GM21423 (cell line): ENCODE results near the gene SYCP1.
"Not testable (repeated sequence)": the region's sequence is repeated elsewhere in the genome, so short reads cannot be mapped to it uniquely, and the experiment has no call there.

ENCODE experiments used
- ATAC-seq: cut with Tn5 transposase; IDR thresholded peaks from one replicate; pipeline ENCODE4 v1.9.1; 2021; ENCODE audit warnings: mild to moderate bottlenecking, moderate library complexity; ENCODE audit not compliant: unreplicated experiment

The SYCP1 gene

DNA sequence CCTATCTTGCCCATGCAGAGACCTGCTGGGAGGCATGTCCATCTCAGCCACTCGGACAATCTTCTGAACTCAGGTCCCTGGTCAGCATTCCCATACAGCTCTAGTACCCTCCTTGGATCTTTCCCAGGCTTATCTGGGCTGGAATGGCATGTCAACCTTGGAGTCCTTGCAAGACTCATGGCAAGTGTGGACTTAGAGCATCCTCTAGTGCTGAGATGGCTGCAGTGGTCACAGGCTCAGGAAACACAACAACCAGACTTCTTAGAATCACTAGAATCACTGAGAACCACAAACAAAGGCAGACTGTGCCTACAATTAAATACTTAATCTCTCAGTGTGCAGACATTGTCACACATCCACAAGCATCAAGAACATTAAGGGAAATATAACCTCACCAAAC, 101.9 kb downstream of the SYCP1 start:
- ATAC-seq, result no peak

DNA sequence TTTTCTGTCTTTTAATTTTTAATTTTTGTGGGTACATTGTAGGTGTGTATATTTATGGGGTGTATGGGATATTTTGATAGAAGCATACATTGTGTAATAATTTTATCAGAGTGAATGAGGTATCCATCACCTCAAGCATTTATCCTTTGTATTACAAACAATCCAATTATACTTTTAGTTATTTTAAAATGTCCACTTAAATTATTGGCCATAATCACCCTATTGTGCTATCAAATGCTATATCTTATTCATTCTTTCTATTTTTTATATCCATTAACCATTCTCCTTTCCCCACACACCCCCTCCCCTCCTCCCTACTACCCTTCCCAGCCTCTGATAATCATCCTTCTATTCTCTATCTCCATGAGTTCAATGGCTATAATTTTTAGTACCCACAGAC, 104.8 kb downstream of the SYCP1 start:
- no peak for ATAC-seq

DNA sequence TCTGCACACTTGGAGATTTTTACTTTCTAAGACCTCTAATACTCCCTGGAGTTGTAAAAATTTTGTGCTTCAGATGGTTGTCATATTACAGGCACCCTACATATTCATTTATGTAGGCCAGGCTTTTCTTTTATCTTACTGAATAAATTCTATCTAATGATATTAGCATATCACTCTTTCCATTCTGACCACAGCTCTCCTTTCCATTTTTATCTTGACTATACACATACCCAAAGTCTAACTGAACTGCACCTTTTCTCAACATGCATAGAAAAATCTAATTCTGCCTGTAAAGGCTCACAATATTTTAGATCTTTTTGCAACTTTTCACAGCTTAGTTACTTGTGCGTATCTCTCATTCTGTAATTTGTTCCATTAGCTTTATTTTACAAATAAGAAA, 122.2 kb downstream of the SYCP1 start:
- no peak for ATAC-seq

DNA sequence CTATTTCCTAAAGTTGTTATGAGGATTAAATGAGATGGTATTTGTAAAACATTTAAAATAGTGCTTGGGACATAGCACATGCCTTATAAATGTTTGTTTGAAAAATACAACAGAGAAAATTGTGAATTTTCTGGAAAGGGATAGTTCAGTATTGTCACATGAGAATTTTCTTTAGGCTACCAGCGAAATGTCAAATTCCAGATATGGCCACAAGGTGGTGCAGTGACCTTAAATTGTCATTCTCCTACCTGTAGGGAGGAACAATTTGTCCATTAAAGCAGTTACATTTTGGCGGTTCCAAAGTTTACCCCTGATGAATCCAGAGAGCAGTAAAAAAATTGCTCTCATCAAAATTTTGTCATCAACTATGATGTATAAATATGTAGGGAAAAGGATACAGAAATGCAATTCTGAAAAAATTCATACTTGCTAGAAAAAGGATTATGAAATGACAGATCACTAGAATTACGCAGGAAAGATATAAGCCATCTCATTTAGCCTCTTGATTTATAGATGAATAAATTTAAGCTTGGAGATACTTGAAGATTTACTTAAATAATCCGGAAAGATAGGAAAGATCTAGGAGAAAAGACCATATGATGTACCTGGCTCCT, 124.7 kb downstream of the SYCP1 start:
- ATAC-seq, result no peak

DNA sequence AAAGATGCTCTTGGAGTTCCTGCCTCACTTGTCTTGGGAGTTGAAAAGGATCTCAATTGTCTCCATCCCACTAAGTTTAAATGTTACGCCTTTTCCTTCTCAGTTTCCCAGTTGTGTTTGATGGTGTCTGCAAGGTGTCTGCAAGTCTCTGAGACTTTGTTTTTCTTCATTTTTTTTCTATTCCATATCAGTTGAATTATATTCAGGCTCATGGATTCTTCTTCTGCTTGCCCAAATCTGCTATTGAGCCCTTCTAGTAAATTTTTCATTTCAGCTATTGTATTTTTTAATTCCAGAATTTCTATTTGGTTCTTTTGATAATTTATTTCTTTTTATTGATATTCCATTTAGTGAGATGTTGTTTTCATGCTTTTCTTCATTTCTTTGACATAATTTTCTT, 127.6 kb downstream of the SYCP1 start:
- ATAC-seq, result no peak

DNA sequence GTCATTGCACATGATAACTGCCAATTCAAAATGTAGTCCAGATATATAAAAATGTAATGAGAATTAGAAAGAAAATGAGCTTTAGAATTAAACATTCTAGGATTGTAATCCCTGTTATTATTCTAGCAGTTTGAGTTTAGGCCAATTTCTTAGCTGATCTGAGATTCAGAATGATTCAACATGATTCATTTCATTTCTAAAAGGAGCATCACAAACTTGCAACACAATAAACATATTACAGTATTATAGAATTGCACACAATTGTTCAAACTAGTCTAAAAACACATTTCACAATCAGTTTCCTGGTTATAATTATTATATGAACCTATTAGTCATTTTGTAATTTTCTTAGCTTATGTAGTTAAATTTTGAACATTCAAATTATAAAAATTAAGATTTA, 131.6 kb downstream of the SYCP1 start:
- no peak for ATAC-seq

DNA sequence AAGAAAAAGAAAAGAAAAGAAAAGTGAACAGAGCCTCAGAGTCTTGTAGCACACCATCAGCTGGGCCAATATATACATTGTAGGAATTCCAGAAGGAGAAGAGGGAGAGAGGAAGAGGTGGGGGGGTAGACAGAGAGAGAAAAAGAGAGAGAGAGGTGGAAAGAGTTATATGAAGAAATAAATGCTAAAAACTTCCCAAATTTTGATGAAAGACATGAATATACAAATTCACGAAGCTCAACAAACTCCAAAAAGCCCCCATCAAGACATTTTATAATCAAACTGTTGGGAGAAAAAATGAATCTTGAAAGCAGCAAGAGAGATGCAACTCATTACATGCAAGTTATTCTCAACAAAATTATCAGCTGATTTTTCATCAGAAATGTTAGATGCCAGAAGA, 133.4 kb downstream of the SYCP1 start:
- no peak for ATAC-seq

DNA sequence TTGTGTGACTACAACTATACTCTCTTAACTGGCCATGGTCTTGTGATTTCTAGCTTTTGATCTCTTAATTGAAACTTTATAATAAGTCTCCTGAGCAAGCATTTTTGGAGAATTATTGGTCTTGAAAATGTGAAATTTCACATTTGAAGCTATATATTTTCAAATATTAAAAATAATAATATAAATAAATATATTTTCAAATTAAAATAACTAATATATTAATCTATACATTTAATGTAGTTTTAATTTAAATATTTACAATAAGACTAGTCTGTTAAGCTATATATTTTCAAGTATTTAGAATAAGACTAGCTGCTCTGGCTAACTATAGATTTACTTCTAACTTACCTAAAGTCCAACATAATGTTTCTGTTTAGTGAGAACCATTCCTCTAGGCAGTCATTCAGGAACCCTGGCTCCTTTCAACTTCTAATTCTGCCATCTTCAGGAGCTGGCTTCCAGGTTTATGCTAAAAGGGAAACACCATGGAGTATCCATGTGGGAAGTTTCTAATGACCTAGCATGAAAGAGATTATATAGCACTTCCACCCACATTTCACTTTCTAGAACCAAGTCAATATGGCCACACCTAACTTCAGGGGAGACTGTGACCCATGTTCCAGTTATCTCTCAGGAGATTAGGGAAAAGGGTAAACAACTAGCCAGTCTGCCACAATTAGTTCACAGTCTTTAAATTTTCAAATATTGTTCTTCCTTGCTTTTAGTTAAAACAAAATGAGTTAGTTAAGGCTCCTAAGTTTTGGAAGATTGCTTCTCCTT, 143.0 kb downstream of the SYCP1 start:
- no peak for ATAC-seq

DNA sequence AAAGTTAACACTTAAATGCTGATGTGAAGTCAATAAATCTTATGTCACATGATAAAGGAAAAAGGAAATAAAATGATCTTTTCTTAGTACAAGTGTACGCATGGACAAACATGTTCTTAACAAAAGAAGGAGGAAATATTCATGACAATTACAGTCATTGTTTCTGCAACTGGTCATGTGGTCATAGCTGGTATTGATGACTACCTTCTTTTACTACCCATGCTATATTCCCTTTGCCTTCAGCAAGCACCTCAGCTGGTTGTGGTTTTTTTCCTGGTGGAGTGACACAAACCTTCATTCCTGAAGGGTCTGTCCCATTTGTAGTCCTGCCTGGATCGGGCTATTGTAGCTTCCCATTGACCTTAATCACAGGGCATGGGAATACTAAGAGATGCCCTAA, 151.5 kb downstream of the SYCP1 start:
- no peak for ATAC-seq

DNA sequence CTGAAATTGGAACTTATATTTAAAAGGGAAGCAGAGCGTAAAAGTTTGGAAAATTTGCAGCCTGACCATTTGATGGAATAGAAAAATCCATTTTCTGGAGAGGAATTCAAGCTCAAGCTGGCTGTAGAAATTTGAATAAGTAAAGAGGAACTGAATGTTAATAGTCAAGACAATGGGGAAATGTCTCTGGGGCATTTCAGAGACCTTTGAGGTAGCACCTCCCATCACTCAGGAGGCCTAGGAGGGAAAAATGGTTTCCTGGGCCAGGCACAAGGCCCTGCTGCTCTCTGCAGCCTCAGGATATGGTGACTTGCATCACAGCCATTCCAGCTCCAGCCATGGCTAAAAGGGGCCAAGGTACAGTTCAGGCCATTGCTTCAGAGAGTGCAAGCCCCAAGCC, 157.3 kb downstream of the SYCP1 start:
- no peak for ATAC-seq

DNA sequence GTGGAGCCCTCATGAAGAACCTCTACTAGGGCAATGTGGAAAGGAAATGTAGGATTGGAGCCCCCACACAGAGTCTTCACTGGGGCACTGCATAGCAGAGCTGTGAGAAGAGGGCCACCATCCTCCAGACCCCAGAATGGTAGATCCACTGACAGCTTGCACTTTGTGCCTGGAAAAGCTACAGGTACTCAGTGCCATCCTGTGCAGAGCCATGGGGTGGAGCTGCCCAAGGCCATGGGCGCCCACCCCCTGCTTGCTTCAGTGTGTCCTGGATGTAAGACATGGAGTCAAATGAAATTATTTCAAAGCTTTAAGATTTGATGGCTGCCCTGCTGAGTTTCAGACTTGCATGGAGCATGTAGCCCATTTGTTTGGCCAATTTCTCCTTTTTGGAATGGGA, 157.8 kb downstream of the SYCP1 start:
- ATAC-seq, result no peak

DNA sequence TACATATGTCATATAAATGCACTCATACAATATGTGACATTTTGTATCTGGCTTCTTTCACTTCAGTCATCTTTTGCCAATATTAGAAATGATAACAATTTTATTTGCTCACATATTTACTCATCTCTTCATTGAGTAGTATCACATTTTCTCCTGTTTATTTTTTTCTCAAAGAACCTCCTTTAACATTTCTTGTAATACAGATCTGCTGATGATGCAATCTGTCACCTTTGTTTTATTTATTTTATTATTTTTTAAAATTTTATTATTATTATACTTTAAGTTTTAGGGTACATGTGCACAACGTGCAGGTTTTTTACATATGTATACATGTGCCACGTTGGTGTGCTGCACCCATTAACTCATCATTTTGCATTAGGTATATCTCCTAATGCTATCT, 159.1 kb downstream of the SYCP1 start:
- ATAC-seq, result no peak

DNA sequence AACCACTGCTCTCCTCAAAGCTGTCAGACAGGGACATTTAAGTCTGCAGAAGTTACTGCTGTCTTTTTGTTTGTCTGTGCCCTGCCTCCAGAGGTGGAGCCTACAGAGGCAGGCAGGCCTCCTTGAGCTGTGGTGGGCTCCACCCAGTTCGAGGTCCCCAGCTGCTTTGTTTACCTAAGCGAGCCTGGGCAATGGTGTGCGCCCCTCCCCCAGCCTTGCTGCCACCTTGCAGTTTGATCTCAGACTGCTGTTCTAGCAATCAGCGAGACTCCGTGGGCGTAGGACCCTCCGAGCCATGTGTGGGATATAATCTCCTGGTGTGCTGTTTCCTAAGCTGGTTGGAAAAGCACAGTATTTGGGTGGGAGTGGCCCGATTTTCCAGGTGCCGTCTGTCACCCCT, 164.9 kb downstream of the SYCP1 start:
- not testable (repeated sequence) for ATAC-seq

DNA sequence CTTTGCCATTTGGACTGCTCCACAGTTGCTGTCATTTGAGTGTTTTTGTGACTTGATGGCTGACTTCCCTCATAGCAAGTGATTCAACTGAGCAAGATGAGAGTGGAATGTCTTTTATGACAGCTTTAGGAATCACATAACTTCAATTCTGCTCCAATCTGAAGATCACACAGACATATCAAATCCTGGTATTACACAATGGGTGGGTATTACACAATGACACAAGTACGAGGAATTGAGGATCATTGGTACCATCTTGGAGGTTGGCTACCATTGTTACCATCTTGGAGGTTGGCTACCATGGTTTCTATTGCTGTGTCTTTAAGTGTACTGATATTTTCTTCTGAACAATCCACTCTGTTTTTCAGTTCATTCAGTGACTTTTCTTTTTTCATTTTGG, 166.5 kb downstream of the SYCP1 start:
- ATAC-seq, result no peak

DNA sequence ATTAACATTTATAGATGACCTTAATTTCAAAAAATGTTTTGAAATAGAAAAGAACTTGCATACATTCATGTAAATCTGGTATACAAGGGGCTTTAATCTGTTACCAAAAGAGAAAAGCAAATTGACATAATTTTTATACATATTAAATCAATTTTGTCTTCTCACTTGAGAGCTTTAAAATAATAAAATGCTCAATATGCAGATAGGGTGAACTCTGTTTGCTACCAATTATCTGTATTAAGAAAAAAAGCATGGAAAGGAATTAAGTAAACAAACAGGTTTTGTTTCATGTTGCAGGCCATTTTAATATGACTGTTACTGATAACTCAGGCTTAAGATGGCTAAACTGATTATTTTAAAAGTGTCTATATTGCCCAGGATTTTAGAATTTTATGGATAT, 168.9 kb downstream of the SYCP1 start:
- no peak for ATAC-seq

DNA sequence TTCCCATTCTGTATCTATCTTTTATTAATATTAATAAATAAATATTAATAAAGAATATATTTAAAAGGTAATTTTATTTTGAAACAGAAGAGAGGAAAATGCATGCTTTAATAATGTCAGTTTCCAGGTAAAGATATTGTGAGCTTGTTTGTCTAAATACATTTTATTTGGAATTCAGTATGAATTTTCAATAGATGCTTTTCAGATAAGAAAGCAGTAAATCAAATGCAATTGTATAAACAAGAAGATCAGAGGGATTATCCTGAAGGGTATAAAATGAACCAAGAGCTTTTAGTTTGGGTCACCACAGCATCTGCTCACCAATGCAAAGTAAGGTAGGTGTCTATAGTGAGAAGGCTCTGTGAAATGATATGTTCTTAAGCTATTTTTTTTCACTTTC, 174.9 kb downstream of the SYCP1 start, which contains the start of gene TSHB:
Gene TSHB (plus strand): TSS at position 301 of the 400 bp plus-strand sequence. CDS start 3,537 bp downstream, outside the sequence.
- no peak for ATAC-seq

DNA sequence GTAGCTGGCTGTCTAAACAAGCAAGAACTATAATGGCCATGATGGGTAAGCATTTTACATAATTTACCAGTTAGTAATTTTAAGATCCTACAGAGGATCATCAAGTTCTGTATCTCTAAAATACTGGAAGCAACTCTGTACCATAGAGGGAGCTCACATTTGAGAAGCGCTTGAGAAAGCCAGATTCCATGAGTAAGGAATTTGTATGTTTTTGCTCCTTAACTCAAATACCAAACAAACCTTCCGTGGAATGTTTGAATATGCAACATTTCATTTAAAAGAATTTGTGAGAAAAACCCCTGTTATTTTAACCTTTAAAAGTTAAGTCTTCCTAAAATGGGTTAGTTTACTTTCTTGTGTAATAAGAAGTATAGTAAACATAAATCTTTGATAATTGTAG, 176.9 kb downstream of the SYCP1 start:
- no peak for ATAC-seq

DNA sequence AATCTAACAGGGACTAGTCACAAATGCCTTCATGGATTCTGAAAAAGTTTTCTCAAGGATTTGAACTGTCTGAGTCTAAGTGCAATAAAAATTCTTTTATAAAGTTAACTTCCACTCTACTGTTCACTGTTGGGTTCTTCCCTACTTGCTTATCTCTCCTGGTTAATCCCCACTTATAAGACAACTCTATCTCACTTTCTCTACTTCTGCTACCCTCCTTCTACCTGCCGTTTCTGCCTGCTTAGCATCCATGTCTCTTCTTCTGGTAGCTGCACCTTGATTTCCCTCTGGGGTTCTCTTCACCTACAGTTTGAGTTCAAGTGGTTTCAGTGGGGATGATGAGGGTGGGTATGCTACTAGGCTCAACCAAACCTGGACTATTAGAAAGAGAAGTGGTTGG, 181.0 kb downstream of the SYCP1 start:
- no peak for ATAC-seq

DNA sequence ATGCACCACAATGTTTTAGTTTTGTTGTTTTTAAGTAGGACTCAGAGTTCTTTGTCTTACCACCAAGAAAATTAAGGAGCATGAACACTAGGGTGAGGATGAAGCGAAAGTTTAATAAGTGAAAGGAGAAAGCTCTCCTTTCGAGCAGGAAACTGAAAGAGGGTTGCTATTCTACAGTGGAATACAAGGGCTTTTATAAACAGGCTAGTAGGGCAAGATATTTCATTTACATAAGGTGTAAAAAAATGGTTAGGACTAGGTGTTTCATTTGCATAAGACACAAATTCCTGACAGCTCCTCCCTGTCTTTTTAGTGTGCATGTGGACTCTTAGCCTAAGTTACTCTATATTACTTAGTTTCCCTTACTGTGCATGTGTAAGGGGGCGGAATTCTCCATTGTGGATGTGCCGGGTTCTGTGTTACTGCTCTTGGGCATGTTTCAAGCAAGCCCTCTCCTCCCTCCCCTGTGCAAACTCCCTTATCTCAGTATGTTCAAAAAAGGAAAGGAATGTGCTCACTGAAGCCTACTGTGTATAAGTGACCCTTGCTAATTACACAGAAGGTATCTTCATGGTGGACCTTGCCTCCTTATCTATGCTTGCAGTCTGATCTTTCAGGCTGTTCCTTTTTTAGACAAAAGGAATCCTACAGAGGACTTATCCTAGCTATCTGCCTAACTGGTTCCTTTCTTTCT, 182.3 kb downstream of the SYCP1 start:
- ATAC-seq, result no peak

DNA sequence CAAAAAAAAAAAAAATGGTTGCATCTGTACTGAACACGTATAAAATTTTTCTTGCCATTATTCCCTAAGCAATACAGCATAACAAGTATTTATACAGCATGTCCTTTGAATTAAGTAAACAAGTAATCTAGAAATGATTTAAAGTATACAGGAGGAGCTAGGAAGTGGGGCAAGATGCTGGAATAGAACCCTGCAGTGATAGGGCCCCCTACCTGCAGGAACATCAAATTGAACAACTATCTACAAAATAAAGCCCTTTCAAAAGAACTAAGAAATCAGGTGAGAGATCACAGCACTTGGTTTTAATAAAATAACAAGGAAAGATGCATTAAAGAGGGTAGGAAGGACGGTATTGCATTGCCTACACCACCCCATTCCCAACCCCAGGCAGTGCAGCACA, 185.8 kb downstream of the SYCP1 start:
- no peak for ATAC-seq

DNA sequence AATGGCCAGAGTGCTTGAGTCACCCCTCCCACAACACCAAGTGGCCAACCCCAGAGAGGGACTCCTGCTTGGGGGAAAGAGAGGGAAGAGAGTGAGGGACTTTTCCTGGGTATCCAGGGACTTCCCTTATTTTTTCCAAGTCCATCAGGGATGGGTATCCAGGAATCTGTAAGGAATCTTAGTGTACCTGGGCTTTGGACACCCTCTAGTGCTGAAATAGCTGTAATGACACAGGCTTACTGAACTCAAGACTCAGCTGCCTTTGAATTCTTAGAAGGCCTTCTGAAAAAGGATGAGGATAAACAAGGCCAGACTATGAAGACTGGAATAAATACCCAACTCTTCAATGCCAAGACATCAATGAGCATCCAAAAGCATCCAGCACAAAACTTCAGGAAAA, 187.0 kb downstream of the SYCP1 start:
- no peak for ATAC-seq
